SK-N-SH (cell line): ENCODE measurements around the gene ABCA3. TPM values are rescaled to one million over a fixed set of nuclear protein-coding genes. Genes with fewer than 3 reads are reported as not detected.

ENCODE experiments used
- CTCF ChIA-PET: fragments of 300-600, 350-600 bp; formaldehyde crosslinking; extraction: SDS; loops from one replicate; lab custom pipeline; 2021; lab: Yijun Ruan, JAX
- POLR2A ChIA-PET: fragments of 350-600 bp; sonication (Branson Sonifier 250); formaldehyde crosslinking; extraction: SDS; loops from one replicate; lab custom pipeline; 2020; ENCODE audit warnings: antibody characterized with exemption, inconsistent platforms; lab: Yijun Ruan, JAX
- DNase-seq: peaks from one replicate; pipeline ENCODE4 v3.0.0; 2012
- H2AFZ ChIP-seq: fragments of 200-600 bp; sonication (generic); 2 replicates; pipeline ENCODE4 v1.8.1; 2016; ENCODE audit warnings: antibody characterized with exemption, mild to moderate bottlenecking, low read depth
- H3F3A ChIP-seq: fragments of 200-600 bp; sonication (generic); replicated peaks from 2 replicates; pipeline ENCODE3; 2016; ENCODE audit warnings: antibody characterized with exemption, mild to moderate bottlenecking; ENCODE audit not compliant: insufficient read depth
- H3K27ac ChIP-seq, 2 experiments: fragments of 200-500 bp in 1 of 2; fragments of 200-600 bp in 1 of 2; sonication (Bioruptor generic) in 1 of 2; sonication (generic), shearing (Covaris generic) in 1 of 2; 2 replicates each; pipeline versions ENCODE4 v1.5.1 to v1.6.1; 2014 to 2016; ENCODE audit warnings: low read depth in 2 of 2, inconsistent platforms in 1 of 2, low read length in 1 of 2, mild to moderate bottlenecking in 1 of 2, mixed read lengths in 1 of 2
- H3K27me3 ChIP-seq: fragments of 200-600 bp; sonication (generic), shearing (Covaris generic); 2 replicates; pipeline ENCODE4 v1.6.1; 2016; ENCODE audit warnings: mixed run types; ENCODE audit not compliant: insufficient read depth
- H3K36me3 ChIP-seq, 2 experiments: fragments of 200-500 bp in 1 of 2; fragments of 200-600 bp in 1 of 2; sonication (Bioruptor generic) in 1 of 2; sonication (generic) in 1 of 2; replicated peaks in 1 of 2; 2 replicates each; pipeline versions ENCODE3 to v1.5.1; 2014 to 2016; ENCODE audit warnings: low read length in 1 of 2, mild to moderate bottlenecking in 1 of 2; ENCODE audit not compliant: insufficient read depth in 2 of 2, control insufficient read depth in 1 of 2
- H3K4me1 ChIP-seq, 2 experiments: fragments of 200-500 bp in 1 of 2; fragments of 200-600 bp in 1 of 2; sonication (Bioruptor generic) in 1 of 2; sonication (generic), shearing (Covaris generic) in 1 of 2; 2 replicates each; pipeline versions ENCODE4 v1.5.1 to v1.6.1; 2014 to 2016; ENCODE audit warnings: low read depth in 1 of 2, low read length in 1 of 2, mixed run types in 1 of 2; ENCODE audit not compliant: insufficient read depth in 2 of 2, control insufficient read depth in 1 of 2
- H3K4me2 ChIP-seq: fragments of 200-600 bp; sonication (generic), shearing (Covaris generic); 2 replicates; pipeline ENCODE4 v1.6.1; 2017; ENCODE audit warnings: mixed run types
- H3K4me3 ChIP-seq, 2 experiments: fragments of 200-500 bp in 1 of 2; fragments of 200-600 bp in 1 of 2; sonication (Bioruptor generic) in 1 of 2; sonication (generic), shearing (Covaris generic) in 1 of 2; 2 replicates each; pipeline versions ENCODE4 v1.5.1 to v1.8.1; 2014 to 2016; ENCODE audit warnings: low read depth in 2 of 2, inconsistent platforms in 1 of 2, low read length in 1 of 2, mild to moderate bottlenecking in 1 of 2, mixed read lengths in 1 of 2, moderate library complexity in 1 of 2
- H3K79me2 ChIP-seq: fragments of 200-600 bp; sonication (generic); 2 replicates; pipeline ENCODE4 v1.8.1; 2017; ENCODE audit warnings: mild to moderate bottlenecking; ENCODE audit not compliant: insufficient read depth
- H3K9ac ChIP-seq: fragments of 200-600 bp; sonication (generic); 2 replicates; pipeline ENCODE4 v1.6.1; 2017; ENCODE audit warnings: mixed run types
- H3K9me2 ChIP-seq: fragments of 200-600 bp; sonication (generic); 2 replicates; pipeline ENCODE4 v1.6.1; 2017; ENCODE audit warnings: mixed run types
- H3K9me3 ChIP-seq: fragments of 200-600 bp; sonication (generic); 2 replicates; pipeline ENCODE4 v1.6.1; 2017; ENCODE audit warnings: mixed run types, mild to moderate bottlenecking, moderate library complexity
- H4K20me1 ChIP-seq: fragments of 200-600 bp; sonication (generic); 2 replicates; pipeline ENCODE4 v1.6.1; 2017; ENCODE audit warnings: mild to moderate bottlenecking, mixed run types; ENCODE audit not compliant: insufficient read depth
- ELF1 ChIP-seq: IDR thresholded peaks from 2 replicates; pipeline ENCODE4 v1.4.0; 2012
- EZH2phosphoT487 ChIP-seq: fragments of 200-600 bp; sonication (generic); IDR thresholded peaks from 2 replicates; pipeline ENCODE4 v1.6.1; 2017; ENCODE audit warnings: low read depth, mixed run types, mild to moderate bottlenecking, antibody characterized with exemption, moderate library complexity, borderline replicate concordance
- FOXJ3 ChIP-seq: sonication (generic); formaldehyde crosslinking; IDR thresholded peaks from 2 replicates; pipeline ENCODE4 v1.5.1; 2020; ENCODE audit warnings: mild to moderate bottlenecking, missing genetic modification reagents
- JUND ChIP-seq: IDR thresholded peaks from 2 replicates; pipeline ENCODE4 v1.4.0; 2012
- MAX ChIP-seq: IDR thresholded peaks from 2 replicates; pipeline ENCODE4 v1.4.0; 2012; ENCODE audit warnings: low read depth
- MEF2A ChIP-seq: IDR thresholded peaks from 2 replicates; pipeline ENCODE4 v1.4.0; 2012; ENCODE audit warnings: low read depth, borderline replicate concordance
- MXI1 ChIP-seq: IDR thresholded peaks from 2 replicates; pipeline ENCODE4 v1.6.1; 2012; ENCODE audit warnings: mild to moderate bottlenecking, low read depth, low read length, improper control_type of control experiment
- NFIC ChIP-seq: IDR thresholded peaks from 2 replicates; pipeline ENCODE4 v1.4.0; 2012; ENCODE audit warnings: borderline replicate concordance
- RCOR1 ChIP-seq: fragments of 150-350 bp; IDR thresholded peaks from 2 replicates; pipeline ENCODE4 v1.6.1; 2017; ENCODE audit warnings: antibody characterized with exemption, low read length
- RFX5 ChIP-seq: IDR thresholded peaks from 2 replicates; pipeline ENCODE4 v1.6.1; 2012; ENCODE audit warnings: mild to moderate bottlenecking, improper control_type of control experiment, low read length
- SIN3A ChIP-seq: IDR thresholded peaks from 2 replicates; pipeline ENCODE4 v1.6.1; 2012; ENCODE audit warnings: low read depth, mild to moderate bottlenecking, low read length, moderate library complexity, borderline replicate concordance
- TAF1 ChIP-seq: IDR thresholded peaks from 2 replicates; pipeline ENCODE4 v1.6.1; 2012; ENCODE audit warnings: low read depth, mild to moderate bottlenecking, low read length, moderate library complexity, borderline replicate concordance
- TCF12 ChIP-seq: IDR thresholded peaks from 2 replicates; pipeline ENCODE4 v1.4.0; 2012
- TEAD4 ChIP-seq: IDR thresholded peaks from 2 replicates; pipeline ENCODE4 v1.4.0; 2012; ENCODE audit warnings: mild to moderate bottlenecking, borderline replicate concordance; ENCODE audit not compliant: insufficient read depth
- USF1 ChIP-seq: IDR thresholded peaks from 2 replicates; pipeline ENCODE4 v1.4.0; 2012; ENCODE audit warnings: low read depth, borderline replicate concordance
- YY1 ChIP-seq: IDR thresholded peaks from 2 replicates; pipeline ENCODE4 v1.4.0; 2012; ENCODE audit warnings: low read depth, mild to moderate bottlenecking
- WGBS: methylation state at CpG from one replicate; pipeline ENCODE4 v1.1.6; 2017; ENCODE audit warnings: low lambda C conversion rate; 5-methylcytosine and 5-hydroxymethylcytosine counted together
- polyA plus RNA-seq, 3 experiments: library from polyadenylated mRNA; depleted of rRNA; stranded (reverse); fragments of >200 nt; gene quantifications; 2 replicates each; pipeline ENCODE4 v1.2.3, GENCODE V29; 2012
- TF ChIP-seq, protein P1 (sequence below): fragments of 200-600 bp; sonication (generic); IDR thresholded peaks from 2 replicates; pipeline ENCODE4 v1.6.1; 2017; ENCODE audit warnings: antibody characterized with exemption, mild to moderate bottlenecking, moderate library complexity
- TF ChIP-seq, protein P2 (sequence below): IDR thresholded peaks from 2 replicates; pipeline ENCODE4 v1.4.0; 2012; ENCODE audit warnings: low read depth, borderline replicate concordance

The ABCA3 gene
- polyA plus RNA-seq, 1 of the 3 experiments (the other 2 are of a cell fraction), result 9.9 TPM

DNA sequence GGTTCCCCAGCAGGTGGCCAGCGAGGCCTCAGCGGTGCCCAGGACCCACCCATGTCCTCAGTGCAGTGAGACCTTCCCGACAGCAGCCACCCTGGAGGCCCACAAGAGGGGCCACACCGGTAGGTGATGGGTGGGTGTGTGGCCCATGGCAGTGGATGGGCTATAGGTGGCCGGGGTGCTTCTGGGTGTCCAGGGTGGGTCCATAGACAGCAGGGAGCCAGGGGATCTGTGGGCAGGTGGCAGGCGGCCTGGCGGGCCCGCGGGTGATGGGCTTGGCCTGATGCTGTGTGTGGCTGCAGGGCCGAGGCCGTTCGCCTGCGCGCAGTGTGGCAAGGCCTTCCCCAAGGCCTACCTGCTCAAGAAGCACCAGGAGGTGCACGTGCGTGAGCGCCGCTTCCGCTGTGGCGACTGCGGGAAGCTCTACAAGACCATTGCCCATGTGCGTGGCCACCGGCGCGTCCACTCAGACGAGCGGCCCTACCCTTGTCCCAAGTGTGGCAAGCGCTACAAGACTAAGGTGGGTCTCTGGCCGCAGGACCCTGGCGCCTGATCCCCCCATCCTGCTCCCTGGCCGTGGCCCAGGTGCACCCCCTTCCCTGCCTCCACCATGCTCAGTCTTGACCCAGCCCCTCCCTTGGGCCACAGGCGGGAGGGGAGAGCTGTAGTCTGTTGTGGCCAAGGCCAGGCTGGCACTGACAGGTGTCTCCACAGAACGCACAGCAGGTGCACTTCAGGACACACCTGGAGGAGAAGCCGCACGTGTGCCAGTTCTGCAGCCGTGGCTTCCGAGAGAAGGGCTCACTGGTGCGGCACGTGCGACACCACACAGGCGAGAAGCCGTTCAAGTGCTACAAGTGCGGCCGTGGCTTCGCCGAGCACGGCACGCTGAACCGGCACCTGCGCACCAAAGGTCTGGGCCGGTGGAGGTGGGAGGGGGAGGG lies 106.4 kb downstream of the ABCA3 start:
- H3K4me3 ChIP-seq, result no peak overlapping the region
- no peak overlapping the region for H3K9ac ChIP-seq
- peaks cover 0 to 3% of the 10 kb centered on the region in 2 experiments; a peak in 1 of 4 replicates for H3K4me1 ChIP-seq
- H2AFZ ChIP-seq, result no peak overlapping the region
- H3K9me2 ChIP-seq, result no peaks in the 10 kb centered on the region
- no peak for TF ChIP-seq FOXJ3
- no peak for TF ChIP-seq YY1
- TF ChIP-seq USF1, result no peak
- TF ChIP-seq, protein P1, sequence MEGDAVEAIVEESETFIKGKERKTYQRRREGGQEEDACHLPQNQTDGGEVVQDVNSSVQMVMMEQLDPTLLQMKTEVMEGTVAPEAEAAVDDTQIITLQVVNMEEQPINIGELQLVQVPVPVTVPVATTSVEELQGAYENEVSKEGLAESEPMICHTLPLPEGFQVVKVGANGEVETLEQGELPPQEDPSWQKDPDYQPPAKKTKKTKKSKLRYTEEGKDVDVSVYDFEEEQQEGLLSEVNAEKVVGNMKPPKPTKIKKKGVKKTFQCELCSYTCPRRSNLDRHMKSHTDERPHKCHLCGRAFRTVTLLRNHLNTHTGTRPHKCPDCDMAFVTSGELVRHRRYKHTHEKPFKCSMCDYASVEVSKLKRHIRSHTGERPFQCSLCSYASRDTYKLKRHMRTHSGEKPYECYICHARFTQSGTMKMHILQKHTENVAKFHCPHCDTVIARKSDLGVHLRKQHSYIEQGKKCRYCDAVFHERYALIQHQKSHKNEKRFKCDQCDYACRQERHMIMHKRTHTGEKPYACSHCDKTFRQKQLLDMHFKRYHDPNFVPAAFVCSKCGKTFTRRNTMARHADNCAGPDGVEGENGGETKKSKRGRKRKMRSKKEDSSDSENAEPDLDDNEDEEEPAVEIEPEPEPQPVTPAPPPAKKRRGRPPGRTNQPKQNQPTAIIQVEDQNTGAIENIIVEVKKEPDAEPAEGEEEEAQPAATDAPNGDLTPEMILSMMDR, result 0 out of 2 replicates have a peak, but pooled peaks have one; percentile 15
- TF ChIP-seq, all 33 proteins: peak for 1
- peaks cover 0 to 62% of the 10 kb centered on the region in 2 experiments for H3K36me3 ChIP-seq
- H4K20me1 ChIP-seq, result no peaks in the 10 kb centered on the region
- H3F3A ChIP-seq, result no peaks in the 10 kb centered on the region
- ChIA-PET CTCF (no interaction called here), POLR2A (no interaction called here)
- H3K79me2 ChIP-seq, result no peaks in the 10 kb centered on the region
- DNase-seq, result no peak
- H3K9me3 ChIP-seq, result no peaks in the 10 kb centered on the region
- no peaks in the 10 kb centered on the region for H3K27me3 ChIP-seq
- no peak overlapping the region for H3K27ac ChIP-seq
- no peak overlapping the region for H3K4me2 ChIP-seq
- WGBS, result 98% methylated on average over 35 of the region's 51 CpGs

- H3F3A ChIP-seq, result no peaks in the 10 kb centered on the region
- 94% methylated on average over 14 of the region's 28 CpGs for WGBS
- no peaks in the 10 kb centered on the region for H3K9me2 ChIP-seq
- POLR2A ChIA-PET, result no interaction called here
- peaks cover 0 to 3% of the 10 kb centered on the region in 2 experiments; a peak in 1 of 4 replicates for H3K4me1 ChIP-seq
- H3K36me3 ChIP-seq, result peaks cover 0 to 70% of the 10 kb centered on the region in 2 experiments
- no peaks in the 10 kb centered on the region for H3K27me3 ChIP-seq
- H3K9ac ChIP-seq, result no peak overlapping the region
- no peak for DNase-seq
- H3K27ac ChIP-seq, result no peak overlapping the region
- no peak overlapping the region for H3K4me3 ChIP-seq
- H4K20me1 ChIP-seq, result peaks cover 6% of the 10 kb centered on the region; the same call in 1 of the 2 replicates
- no peak overlapping the region for H3K4me2 ChIP-seq
- no peak overlapping the region for H2AFZ ChIP-seq
- H3K79me2 ChIP-seq, result peaks cover 3% of the 10 kb centered on the region; the same call in 1 of the 2 replicates
- H3K9me3 ChIP-seq, result no peaks in the 10 kb centered on the region
- CTCF ChIA-PET, result interaction anchor here (0.9 kb wide), 1 partner anchor 38 kb away, joined by 4 read pairs; no protein-coding TSS in a partner anchor
- TF ChIP-seq MAX (no peak), NFIC (no peak), JUND (no peak), EZH2phosphoT487 (no peak), MEF2A (no peak), RFX5 (no peak), TEAD4 (no peak), USF1 (no peak), ELF1 (no peak), TAF1 (no peak), SIN3A (no peak), MXI1 (no peak), RCOR1 (no peak), TCF12 (no peak)
- TF ChIP-seq, protein P2, sequence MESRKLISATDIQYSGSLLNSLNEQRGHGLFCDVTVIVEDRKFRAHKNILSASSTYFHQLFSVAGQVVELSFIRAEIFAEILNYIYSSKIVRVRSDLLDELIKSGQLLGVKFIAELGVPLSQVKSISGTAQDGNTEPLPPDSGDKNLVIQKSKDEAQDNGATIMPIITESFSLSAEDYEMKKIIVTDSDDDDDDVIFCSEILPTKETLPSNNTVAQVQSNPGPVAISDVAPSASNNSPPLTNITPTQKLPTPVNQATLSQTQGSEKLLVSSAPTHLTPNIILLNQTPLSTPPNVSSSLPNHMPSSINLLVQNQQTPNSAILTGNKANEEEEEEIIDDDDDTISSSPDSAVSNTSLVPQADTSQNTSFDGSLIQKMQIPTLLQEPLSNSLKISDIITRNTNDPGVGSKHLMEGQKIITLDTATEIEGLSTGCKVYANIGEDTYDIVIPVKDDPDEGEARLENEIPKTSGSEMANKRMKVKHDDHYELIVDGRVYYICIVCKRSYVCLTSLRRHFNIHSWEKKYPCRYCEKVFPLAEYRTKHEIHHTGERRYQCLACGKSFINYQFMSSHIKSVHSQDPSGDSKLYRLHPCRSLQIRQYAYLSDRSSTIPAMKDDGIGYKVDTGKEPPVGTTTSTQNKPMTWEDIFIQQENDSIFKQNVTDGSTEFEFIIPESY, result no peak
Measured at GRCh38 chr16:2233046-2233775, 107.3 kb downstream of the ABCA3 start.
